GM23338 (cell line): ENCODE measurements around the gene AGAP2. TPM values are rescaled to one million over a fixed set of nuclear protein-coding genes. Genes with fewer than 3 reads are reported as not detected.

Experiments used
- JUNB ChIP-seq: IDR thresholded peaks from one replicate; pipeline ENCODE4 v1.6.1; 2016; ENCODE audit warnings: antibody characterized with exemption; ENCODE audit not compliant: unreplicated experiment
- NANOG ChIP-seq: IDR thresholded peaks from 2 replicates; pipeline ENCODE4 v1.6.1; 2016; ENCODE audit warnings: antibody characterized with exemption, borderline replicate concordance
- POLR2AphosphoS5 ChIP-seq: IDR thresholded peaks from 2 replicates; pipeline ENCODE4 v1.6.1; 2016; ENCODE audit warnings: antibody characterized with exemption, low read depth
- REST ChIP-seq: IDR thresholded peaks from one replicate; pipeline ENCODE4 v1.6.1; 2018; ENCODE audit warnings: antibody characterized with exemption; ENCODE audit not compliant: unreplicated experiment
- ZNF331 ChIP-seq: fragments of 250-450 bp; sonication (Bioruptor Pico); IDR thresholded peaks from 2 replicates; pipeline ENCODE4 v1.5.0; 2020; ENCODE audit warnings: low read depth, mild to moderate bottlenecking, moderate library complexity
- ZNF462 ChIP-seq: fragments of 250-450 bp; sonication (Bioruptor Pico); IDR thresholded peaks from 2 replicates; pipeline ENCODE4 v1.5.0; 2020; ENCODE audit warnings: mild to moderate bottlenecking, moderate library complexity
- polyA plus RNA-seq: library from polyadenylated mRNA; unstranded; fragments of >200 nt; fragmentation: Nextera tagmentation; extraction: Ambion mirVana; gene quantifications from 2 replicates; pipeline ENCODE4 v1.2.1, GENCODE V29; 2016
- total RNA-seq: library from RNA; depleted of rRNA; stranded (reverse); fragments of >200 nt; shearing (Covaris generic); gene quantifications from 2 replicates; pipeline ENCODE4 v1.2.3, GENCODE V29; 2014

Gene AGAP2
- total and polyA plus RNA-seq, 2 experiments from 2014 or later = 0.36 to 1.3 TPM

- TF ChIP-seq ZNF462 = no peak
- no peak for TF ChIP-seq NANOG
- TF ChIP-seq POLR2AphosphoS5 = no peak
- TF ChIP-seq REST = no peak
- TF ChIP-seq JUNB = no peak
- no peak for TF ChIP-seq ZNF331 (CRISPR knock-in tag)
Observed at GRCh38 chr12:57718641-57719528, 19.7 kb downstream of the AGAP2 start (continued).
